HCT116 (cell line): ENCODE data around the gene KDM7A. TPM values are rescaled to one million over a fixed set of nuclear protein-coding genes. Genes with fewer than 3 reads are reported as not detected.

Experiments
- ATAC-seq: fragments of 200-7000 bp; cut with Tn5 transposase; 2 replicates; pipeline ENCODE4 v1.9.1; 2020; ENCODE audit warnings: mild to moderate bottlenecking, moderate library complexity
- BruUV-seq: library from RNA; stranded (reverse); fragments of 400-500 nt; replicated peaks from 2 replicates; lab custom pipeline; 2021; lab: Mats Ljungman, UMichigan
- CTCF ChIA-PET: fragments of 300-600 bp; sonication (Branson Sonifier 250); formaldehyde crosslinking; loops from one replicate; lab custom pipeline; 2021; ENCODE audit warnings: antibody characterized with exemption; lab: Charles Lee
- POLR2A ChIA-PET: fragments of 300-600, 350-600 bp; sonication (Branson Sonifier 250); formaldehyde crosslinking; loops from one replicate; lab custom pipeline; 2021; ENCODE audit warnings: antibody characterized with exemption; lab: Charles Lee
- RAD21 ChIA-PET, 2 experiments: fragments of 300-600 bp; sonication (Branson Sonifier 250); formaldehyde crosslinking; loops; one replicate each; lab custom pipeline; 2023; ENCODE audit warnings: low total read pairs in 2 of 2; ENCODE audit not compliant: uncharacterized antibody in 2 of 2, unreplicated experiment in 2 of 2, low non-redundant PET in 1 of 2; lab: Charles Lee
- DNase-seq: peaks from one replicate; pipeline ENCODE4 v3.0.0-alpha.2; 2010; ENCODE audit warnings: low read depth, low spot score
- H2AFZ ChIP-seq: fragments of 200-600 bp; shearing (Covaris generic), sonication (generic); 2 replicates; pipeline ENCODE4 v1.6.1; 2017; ENCODE audit warnings: low read depth, mixed run types, mixed read lengths, antibody characterized with exemption, low read length; ENCODE audit not compliant: poor library complexity, severe bottlenecking
- H3K27ac ChIP-seq: 2 replicates; pipeline ENCODE4 v1.5.1; 2012; ENCODE audit warnings: low read depth, low read length
- H3K27me3 ChIP-seq: fragments of 200-600 bp; sonication (generic); 2 replicates; pipeline ENCODE4 v1.6.1; 2016; ENCODE audit warnings: mixed run types, low read length, mixed read lengths; ENCODE audit not compliant: insufficient read depth
- H3K36me3 ChIP-seq, 2 experiments: fragments of 200-500 bp in 1 of 2; fragments of 200-600 bp in 1 of 2; sonication (Bioruptor generic) in 1 of 2; sonication (generic) in 1 of 2; 2 replicates each; pipeline versions ENCODE4 v1.5.1 to v1.6.1; 2014 to 2016; ENCODE audit warnings: low read length in 2 of 2, inconsistent platforms in 1 of 2, mixed read lengths in 1 of 2, mixed run types in 1 of 2; ENCODE audit not compliant: insufficient read depth in 2 of 2, control insufficient read depth in 1 of 2
- H3K4me1 ChIP-seq, 2 experiments: fragments of 200-600 bp in 1 of 2; sonication (generic) in 1 of 2; 2 replicates each; pipeline versions ENCODE4 v1.5.1 to v1.6.1; 2012 to 2017; ENCODE audit warnings: low read length in 2 of 2, inconsistent platforms in 1 of 2, mild to moderate bottlenecking in 1 of 2, mixed read lengths in 1 of 2, mixed run types in 1 of 2, moderate library complexity in 1 of 2; ENCODE audit not compliant: insufficient read depth in 2 of 2, control insufficient read depth in 1 of 2
- H3K4me2 ChIP-seq: fragments of 200-600 bp; sonication (generic); 2 replicates; pipeline ENCODE4 v1.6.1; 2017; ENCODE audit warnings: mixed run types, low read length, mixed read lengths
- H3K4me3 ChIP-seq, 2 experiments: fragments of 200-600 bp in 1 of 2; sonication (generic) in 1 of 2; replicated peaks in 1 of 2; 2 replicates each; pipeline ENCODE4 v1.5.1; 2011 to 2016; ENCODE audit warnings: low read length in 2 of 2, control low read depth in 1 of 2, low read depth in 1 of 2, mild to moderate bottlenecking in 1 of 2, mixed read lengths in 1 of 2, mixed run types in 1 of 2
- H3K79me2 ChIP-seq: fragments of 200-600 bp; sonication (generic); 2 replicates; pipeline ENCODE4 v1.6.1; 2017; ENCODE audit warnings: mild to moderate bottlenecking, mixed run types, low read length, moderate library complexity, mixed read lengths; ENCODE audit not compliant: insufficient read depth
- H3K9ac ChIP-seq: fragments of 200-600 bp; sonication (generic); 2 replicates; pipeline ENCODE4 v1.6.1; 2016; ENCODE audit warnings: low read length, mixed read lengths
- H3K9me2 ChIP-seq: fragments of 200-600 bp; sonication (generic), shearing (Covaris generic); 2 replicates; pipeline ENCODE4 v1.6.1; 2017; ENCODE audit warnings: mixed run types, mild to moderate bottlenecking, moderate library complexity; ENCODE audit not compliant: insufficient read depth
- H3K9me3 ChIP-seq, 2 experiments: fragments of 200-500 bp in 1 of 2; fragments of 200-600 bp in 1 of 2; sonication (Bioruptor generic) in 1 of 2; sonication (generic) in 1 of 2; 2 replicates each; pipeline ENCODE4 v1.6.1; 2014 to 2017; ENCODE audit warnings: low read length in 2 of 2, mixed read lengths in 2 of 2, inconsistent platforms in 1 of 2, low read depth in 1 of 2, mild to moderate bottlenecking in 1 of 2, mixed run types in 1 of 2, moderate library complexity in 1 of 2; ENCODE audit not compliant: control insufficient read depth in 1 of 2, insufficient read depth in 1 of 2
- H4K20me1 ChIP-seq: fragments of 200-600 bp; sonication (generic), shearing (Covaris generic); 2 replicates; pipeline ENCODE4 v1.6.1; 2017; ENCODE audit warnings: mixed run types, mild to moderate bottlenecking, moderate library complexity; ENCODE audit not compliant: insufficient read depth
- ATF3 ChIP-seq: IDR thresholded peaks from 2 replicates; pipeline ENCODE4 v1.6.1; 2012
- CBX3 ChIP-seq: IDR thresholded peaks from 2 replicates; pipeline ENCODE4 v1.6.1; 2012; ENCODE audit warnings: low read depth
- CEBPB ChIP-seq: IDR thresholded peaks from 2 replicates; pipeline ENCODE4 v1.6.1; 2012; ENCODE audit warnings: low read depth
- CTCF ChIP-seq, 3 experiments: fragments of 200-600 bp in 1 of 3; sonication (generic) in 1 of 3; IDR thresholded peaks in 2 of 3; conservative IDR thresholded peaks in 1 of 3; 2 replicates each; pipeline ENCODE4 v1.5.1; 2012 to 2017; ENCODE audit warnings: low read depth in 2 of 3, low read length in 2 of 3, antibody characterized with exemption in 1 of 3, borderline replicate concordance in 1 of 3, control low read depth in 1 of 3, mild to moderate bottlenecking in 1 of 3, mixed read lengths in 1 of 3, mixed run types in 1 of 3, moderate library complexity in 1 of 3; ENCODE audit not compliant: insufficient read depth in 1 of 3
- EGR1 ChIP-seq: IDR thresholded peaks from 2 replicates; pipeline ENCODE4 v1.6.1; 2012; ENCODE audit warnings: low read depth
- ELF1 ChIP-seq: IDR thresholded peaks from 2 replicates; pipeline ENCODE4 v1.6.1; 2012; ENCODE audit warnings: low read depth, borderline replicate concordance
- EZH2 ChIP-seq: fragments of 200-600 bp; sonication (generic); IDR thresholded peaks from 2 replicates; pipeline ENCODE4 v1.6.1; 2017; ENCODE audit warnings: antibody characterized with exemption, mixed run types
- POLR2A ChIP-seq: IDR thresholded peaks from 2 replicates; pipeline ENCODE4 v1.7.0; 2011; ENCODE audit warnings: borderline replicate concordance; ENCODE audit not compliant: insufficient read depth, insufficient read length; ENCODE audit errors: extremely low read depth
- POLR2AphosphoS5 ChIP-seq: IDR thresholded peaks from 2 replicates; pipeline ENCODE4 v1.6.1; 2011; ENCODE audit warnings: mild to moderate bottlenecking, low read depth, low read length, moderate library complexity
- SP1 ChIP-seq: IDR thresholded peaks from 2 replicates; pipeline ENCODE4 v1.6.1; 2012; ENCODE audit warnings: low read depth
- SRF ChIP-seq: IDR thresholded peaks from 2 replicates; pipeline ENCODE4 v1.6.1; 2012; ENCODE audit warnings: low read depth
- YY1 ChIP-seq: IDR thresholded peaks from 2 replicates; pipeline ENCODE4 v1.6.1; 2011; ENCODE audit warnings: low read length, low read depth, moderate library complexity, mild to moderate bottlenecking; ENCODE audit not compliant: insufficient replicate concordance; ENCODE audit errors: extremely low read depth
- ZFX ChIP-seq: fragments of 450-650 bp; IDR thresholded peaks from 2 replicates; pipeline ENCODE4 v1.6.1; 2017
- intact Hi-C: fragments of 100-400 bp; cut with micrococcal nuclease; formaldehyde crosslinking; loops from 2 replicates; pipeline ENCODE4 v1.10.0; 2022
- total RNA-seq: library from RNA; stranded (reverse); gene quantifications from one replicate; pipeline ENCODE4 v1.2.1, GENCODE V29; 2021; ENCODE audit not compliant: unreplicated experiment
- TF ChIP-seq, protein P1 (sequence below): IDR thresholded peaks from 2 replicates; pipeline ENCODE4 v1.6.1; 2011; ENCODE audit warnings: mild to moderate bottlenecking, low read length, moderate library complexity; ENCODE audit not compliant: insufficient replicate concordance; ENCODE audit errors: extremely low read depth
- TF ChIP-seq, protein P2 (sequence below): IDR thresholded peaks from 2 replicates; pipeline ENCODE4 v1.6.1; 2012

Gene KDM7A
- total RNA-seq, 1 experiment from 2014 or later: 11.6 TPM

DNA sequence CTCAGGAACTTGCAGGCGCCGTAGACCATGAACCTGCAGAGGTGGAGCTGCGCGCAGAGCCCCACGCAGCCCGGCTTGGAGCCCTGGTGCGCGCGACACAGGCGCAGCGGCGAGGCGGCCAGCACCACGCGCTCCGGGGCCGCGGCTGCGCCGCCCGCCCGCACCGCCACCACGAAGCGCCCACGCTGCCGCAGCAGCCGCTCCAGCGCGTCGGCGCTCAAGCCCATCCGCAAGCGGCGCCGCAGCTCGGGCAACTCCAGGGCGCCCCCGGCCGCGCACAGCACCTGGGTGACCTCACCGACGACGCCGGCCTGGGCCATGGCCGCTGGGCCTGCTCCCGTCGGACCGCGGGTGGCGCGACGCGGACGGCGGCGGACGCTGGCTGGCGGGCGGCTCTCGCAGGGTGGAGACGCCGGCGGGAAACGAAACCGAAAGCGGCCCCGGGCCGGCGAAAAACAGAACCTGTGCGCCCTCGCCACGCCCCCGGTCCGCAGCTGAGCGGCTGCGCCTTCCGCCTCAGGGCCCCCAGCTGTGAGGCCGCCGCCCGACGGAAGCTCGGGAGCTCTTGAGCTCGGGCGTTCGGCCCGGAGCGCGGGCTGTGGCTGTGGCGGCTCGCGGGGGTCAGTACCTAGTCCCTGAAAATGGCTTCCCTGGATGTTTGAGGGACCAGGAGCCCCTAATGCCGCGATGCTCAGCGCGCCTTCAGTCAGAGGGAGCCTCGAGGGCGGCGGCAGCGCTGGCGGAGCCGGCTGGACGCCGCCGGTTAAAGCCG, 114.1 kb downstream of the KDM7A start, which contains the start of gene PARP12 (continued):
- TF ChIP-seq, protein P1, sequence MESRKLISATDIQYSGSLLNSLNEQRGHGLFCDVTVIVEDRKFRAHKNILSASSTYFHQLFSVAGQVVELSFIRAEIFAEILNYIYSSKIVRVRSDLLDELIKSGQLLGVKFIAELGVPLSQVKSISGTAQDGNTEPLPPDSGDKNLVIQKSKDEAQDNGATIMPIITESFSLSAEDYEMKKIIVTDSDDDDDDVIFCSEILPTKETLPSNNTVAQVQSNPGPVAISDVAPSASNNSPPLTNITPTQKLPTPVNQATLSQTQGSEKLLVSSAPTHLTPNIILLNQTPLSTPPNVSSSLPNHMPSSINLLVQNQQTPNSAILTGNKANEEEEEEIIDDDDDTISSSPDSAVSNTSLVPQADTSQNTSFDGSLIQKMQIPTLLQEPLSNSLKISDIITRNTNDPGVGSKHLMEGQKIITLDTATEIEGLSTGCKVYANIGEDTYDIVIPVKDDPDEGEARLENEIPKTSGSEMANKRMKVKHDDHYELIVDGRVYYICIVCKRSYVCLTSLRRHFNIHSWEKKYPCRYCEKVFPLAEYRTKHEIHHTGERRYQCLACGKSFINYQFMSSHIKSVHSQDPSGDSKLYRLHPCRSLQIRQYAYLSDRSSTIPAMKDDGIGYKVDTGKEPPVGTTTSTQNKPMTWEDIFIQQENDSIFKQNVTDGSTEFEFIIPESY: no peak
- no peak for TF ChIP-seq CEBPB
- TF ChIP-seq, all 23 proteins: peak for 6

- H3K27ac ChIP-seq: peak overlapping the region; percentile 63; the same call in 1 of the 2 replicates
- DNase-seq: no peak
- peaks cover 12% of the 10 kb centered on the region; the same call in 1 of the 2 replicates for H3K79me2 ChIP-seq
- peaks cover 25 to 54% of the 10 kb centered on the region in 2 experiments for H3K4me1 ChIP-seq
- TF ChIP-seq YY1: no peak
- no peak for TF ChIP-seq SRF
- TF ChIP-seq ATF3: no peak
- no peak for TF ChIP-seq EZH2
- TF ChIP-seq EGR1: no peak
- TF ChIP-seq ELF1: no peak
- no peak for TF ChIP-seq SP1
- no peak for TF ChIP-seq POLR2AphosphoS5
- TF ChIP-seq, protein P2, sequence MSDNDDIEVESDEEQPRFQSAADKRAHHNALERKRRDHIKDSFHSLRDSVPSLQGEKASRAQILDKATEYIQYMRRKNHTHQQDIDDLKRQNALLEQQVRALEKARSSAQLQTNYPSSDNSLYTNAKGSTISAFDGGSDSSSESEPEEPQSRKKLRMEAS: no peak
- no peak for TF ChIP-seq POLR2A
- no peak for TF ChIP-seq ZFX
- TF ChIP-seq CBX3: no peak
- no peak for TF ChIP-seq CTCF (IDR thresholded peaks at IDR 0.05 in 2 of 3, conservative IDR thresholded peaks at IDR 0.05 in 1 of 3; ENCODE audit: borderline replicate concordance in 1 of 3, insufficient read depth in 1 of 3, low read depth in 2 of 3, low read length in 2 of 3)
- no TSS peak for BruUV-seq
- peak overlapping the region; percentile 92 for H3K4me2 ChIP-seq
- CTCF ChIA-PET: no interaction called here
- intact Hi-C loops: loop anchor here (5.0 kb wide), 1 partner anchor 115 kb away; the partner anchor contains the start of gene KDM7A
- H3K9me2 ChIP-seq: no peaks in the 10 kb centered on the region
- H3K36me3 ChIP-seq: 0 out of 4 replicates have a peak, but pooled peaks cover 0 to 3% of the 10 kb centered on the region in 2 experiments
- peak; percentile 37 for ATAC-seq
- H3K27me3 ChIP-seq: no peaks in the 10 kb centered on the region
- POLR2A ChIA-PET: interaction anchor here (0.6 kb wide), 1 partner anchor 86 kb away, joined by 3 read pairs; no protein-coding TSS in a partner anchor
- peak overlapping the region; percentile 66 for H3K9ac ChIP-seq
- H4K20me1 ChIP-seq: no peaks in the 10 kb centered on the region
- peaks cover 0 to 5% of the 10 kb centered on the region in 2 experiments; a peak in 1 of 4 replicates for H3K9me3 ChIP-seq
- H2AFZ ChIP-seq: peak overlapping the region; percentile 32
- peak overlapping the region; percentile 52 to 67 for H3K4me3 ChIP-seq
- RAD21 ChIA-PET: no interaction called here
Observed at GRCh38 chr7:140062118-140062527, 114.7 kb downstream of the KDM7A start.
